Measurements from ENCODE around the gene ZNF578.
"Not testable (repeated sequence)": the region's sequence is repeated elsewhere in the genome, so short reads cannot be mapped to it uniquely, and the experiment has no call there.

Gene ZNF578

DNA sequence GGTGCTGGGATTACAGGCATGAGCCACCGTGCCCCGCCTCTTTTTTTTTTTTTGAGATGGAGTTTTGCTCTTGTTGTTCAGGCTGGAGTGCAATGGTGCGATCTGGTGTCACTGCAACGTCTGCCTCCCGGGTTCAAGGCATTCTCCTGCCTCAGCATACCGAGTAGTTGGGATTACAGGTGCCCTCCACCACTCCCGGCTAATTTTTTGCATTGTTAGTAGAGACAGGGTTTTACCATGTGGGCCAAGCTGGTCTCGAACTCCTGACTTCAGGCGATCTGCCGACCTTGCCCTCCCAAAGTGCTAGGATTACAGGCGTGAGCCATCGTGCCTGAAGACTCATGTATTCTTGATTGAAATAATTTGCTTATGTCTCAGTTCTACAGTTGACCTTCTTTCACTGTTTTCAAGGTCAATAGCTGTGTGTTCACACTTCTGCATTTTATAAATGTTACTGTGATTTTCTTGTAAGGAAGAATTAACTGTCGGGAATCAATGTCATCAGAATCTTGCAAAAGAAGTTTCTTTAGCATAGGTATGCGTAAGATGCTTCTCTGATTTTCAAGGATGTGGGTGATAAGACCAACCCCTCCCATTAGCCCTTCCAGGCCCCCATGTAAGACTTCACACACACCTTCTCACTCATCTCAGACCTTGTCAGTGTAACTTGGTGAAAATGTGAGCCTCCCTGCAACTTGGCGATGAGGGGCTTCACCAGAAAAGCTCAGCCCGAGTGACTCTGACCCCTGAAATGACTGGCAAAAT, 104.1 kb downstream of the ZNF578 start:
- H3K4me3 ChIP-seq (ENCODE audit: low read depth, low read length) = no peak overlapping the region

- not testable (repeated sequence) for H3K4me3 ChIP-seq (ENCODE audit: low read depth, low read length)
Measured at GRCh38 chr19:52558732-52559445, 105.5 kb downstream of the ZNF578 start.

- not testable (repeated sequence) for H3K4me3 ChIP-seq (ENCODE audit: low read depth, low read length)
Measured at GRCh38 chr19:52561611-52562010, 108.3 kb downstream of the ZNF578 start.

Measured in iPS-11a (cell line).